HFF-Myc (cell line): ENCODE results near the gene PHLDA1.

ENCODE experiments used
- DNase-seq: peaks from one replicate; pipeline ENCODE4 v3.0.0-alpha.2; 2011; ENCODE audit warnings: low read depth; ENCODE audit errors: extremely low read depth
- H3K4me3 ChIP-seq: replicated peaks from 2 replicates; pipeline ENCODE4 v1.5.1; 2011; ENCODE audit warnings: low read depth, mild to moderate bottlenecking, control low read depth, low read length
- CTCF ChIP-seq: IDR thresholded peaks from 2 replicates; pipeline ENCODE4 v1.5.1; 2012; ENCODE audit warnings: mild to moderate bottlenecking, low read depth, low read length, control low read depth; ENCODE audit errors: missing control alignments

The PHLDA1 gene

DNA sequence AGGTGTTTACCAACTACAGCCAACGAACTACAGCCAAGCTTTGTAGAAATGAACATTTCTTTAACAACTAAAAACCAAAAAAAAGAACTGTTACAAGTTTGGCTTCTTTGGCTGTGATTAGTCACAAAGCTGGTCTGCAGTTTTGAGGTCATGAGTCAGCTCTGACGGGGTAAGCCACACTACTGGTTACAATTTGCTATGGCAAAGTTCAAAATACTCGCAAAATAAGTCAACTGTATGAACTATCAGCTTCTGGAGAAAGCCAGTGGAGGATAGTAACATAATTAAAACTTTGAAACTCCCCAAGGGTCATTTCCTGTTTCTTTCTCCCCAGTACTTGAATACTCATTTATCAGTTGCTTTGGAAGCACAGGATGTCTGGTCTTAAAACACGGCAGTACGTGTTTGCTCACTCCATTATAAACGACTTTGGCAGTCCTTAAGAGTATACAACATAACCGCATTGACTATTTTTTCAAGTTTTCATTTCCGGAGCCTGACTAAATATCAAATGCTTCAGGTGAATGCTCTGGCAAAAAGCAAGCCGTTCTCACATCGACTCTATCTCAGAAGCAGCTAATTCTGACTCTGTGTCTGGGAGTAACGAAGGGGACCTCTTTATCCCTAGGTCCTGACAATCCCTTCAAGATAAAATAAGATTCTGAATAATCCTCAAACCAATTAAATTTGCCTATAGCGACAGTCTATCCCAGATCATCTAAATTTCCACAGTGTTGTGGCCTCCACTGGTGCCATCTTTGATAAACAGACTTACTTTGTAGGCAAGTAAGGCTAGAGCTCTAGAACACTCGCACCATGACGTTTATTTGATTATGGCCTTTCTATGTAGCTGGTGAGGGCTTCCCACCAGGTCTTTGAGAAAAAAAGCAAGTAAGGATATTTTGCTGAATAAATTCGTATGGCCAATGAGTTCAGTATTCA, 10.6 kb downstream of the PHLDA1 start:
- peak; percentile 95 for DNase-seq
- H3K4me3 ChIP-seq = no peak overlapping the region
- TF ChIP-seq CTCF = no peak

GRCh38 chr12:76020281-76020680, 11.3 kb downstream of the PHLDA1 start:
- no peak overlapping the region for H3K4me3 ChIP-seq
- DNase-seq = no peak
- no peak for TF ChIP-seq CTCF

DNA sequence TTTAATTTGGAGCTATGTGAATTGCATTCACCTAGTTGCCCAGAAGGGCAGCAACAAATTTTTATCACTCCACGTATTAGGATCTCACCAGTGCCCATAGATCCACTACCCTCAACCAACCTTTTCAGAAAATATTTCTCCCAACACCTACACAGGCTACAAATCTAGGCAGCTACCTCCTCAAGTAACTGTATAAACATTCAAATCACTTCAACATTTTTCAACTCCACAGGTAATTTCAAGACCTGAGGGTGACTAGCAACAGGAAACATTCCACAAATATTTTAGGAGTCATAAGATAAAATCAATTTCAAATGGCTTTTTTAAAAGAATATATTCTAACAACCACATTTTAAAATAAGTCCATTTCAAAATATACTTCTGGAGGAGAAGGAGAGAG, 12.9 kb downstream of the PHLDA1 start:
- no peak for DNase-seq
- no peak for TF ChIP-seq CTCF
- H3K4me3 ChIP-seq = no peak overlapping the region

GRCh38 chr12:76018111-76018510, 13.5 kb downstream of the PHLDA1 start:
- no peak for DNase-seq
- H3K4me3 ChIP-seq = no peak overlapping the region
- TF ChIP-seq CTCF = no peak

DNA sequence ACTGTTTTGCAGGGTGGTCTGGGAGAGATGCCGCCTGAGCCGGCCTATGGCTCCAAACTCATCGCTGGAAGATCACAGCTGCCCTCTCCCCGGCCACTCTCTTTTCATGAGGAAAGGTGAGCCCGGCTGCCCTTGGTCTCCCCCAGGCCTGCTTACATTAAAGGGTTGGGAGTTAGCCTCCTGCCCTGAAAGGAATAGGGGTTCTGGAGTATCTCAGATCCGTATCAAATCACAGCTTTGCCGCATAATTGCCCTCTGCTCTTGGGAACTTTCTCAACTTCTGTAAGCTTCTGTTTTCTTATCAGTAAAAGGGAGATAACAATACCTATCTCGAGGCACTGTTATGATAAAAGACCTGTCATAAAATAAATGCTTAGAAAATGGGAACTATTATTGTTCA, 17.6 kb downstream of the PHLDA1 start:
- no peak for DNase-seq
- H3K4me3 ChIP-seq = no peak overlapping the region
- TF ChIP-seq CTCF = no peak

GRCh38 chr12:76013603-76014002, 18.0 kb downstream of the PHLDA1 start:
- no peak overlapping the region for H3K4me3 ChIP-seq
- DNase-seq = no peak
- no peak for TF ChIP-seq CTCF
